Mammary epithelial cell (primary cell): ENCODE measurements around the gene NIPSNAP2.

Source experiments
- EZH2 ChIP-seq: IDR thresholded peaks from 2 replicates; pipeline ENCODE4 v1.6.1; 2012; ENCODE audit warnings: low read length, inconsistent platforms, borderline replicate concordance
- TF ChIP-seq, protein P1 (sequence below), 2 donors: IDR thresholded peaks in 1 of 2; conservative IDR thresholded peaks in 1 of 2; 2 replicates each; pipeline ENCODE4 v1.5.1; 2011 to 2012; ENCODE audit warnings: inconsistent platforms in 2 of 2, low read length in 2 of 2, mild to moderate bottlenecking in 2 of 2, control low read depth in 1 of 2, low read depth in 1 of 2; ENCODE audit not compliant: insufficient read depth in 1 of 2; ENCODE audit errors: extremely low read depth in 1 of 2

DNA sequence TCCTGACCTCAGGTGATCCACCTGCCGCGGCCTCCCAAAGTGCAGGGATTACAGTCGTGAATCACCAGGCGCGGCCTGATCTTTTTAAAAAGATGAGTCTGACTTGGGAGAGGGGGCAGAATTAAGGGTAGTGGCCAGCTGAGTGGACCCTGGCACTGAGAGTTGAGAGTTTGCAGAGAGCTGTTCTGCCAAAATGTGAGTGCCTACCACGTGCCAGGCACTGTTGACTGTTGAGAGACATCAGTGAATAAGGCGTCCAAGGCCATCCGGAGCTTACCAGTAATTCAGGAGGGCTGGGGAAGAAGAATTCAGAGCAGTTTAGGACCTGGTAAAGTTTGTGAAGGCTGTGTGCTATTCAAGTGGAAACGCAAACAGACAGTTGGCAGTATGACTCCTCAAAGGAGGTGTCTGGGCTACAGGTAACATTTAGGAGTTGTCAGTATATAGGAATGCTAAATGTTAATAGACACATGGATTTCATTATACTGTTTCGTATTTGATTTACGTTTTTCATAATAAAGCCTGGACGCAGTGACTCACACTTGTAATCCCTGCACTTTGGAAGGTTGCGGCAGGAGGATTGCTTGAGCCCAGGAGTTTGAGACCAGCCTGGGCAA lies 1.5 kb downstream of the NIPSNAP2 start:
- TF ChIP-seq, protein P1, sequence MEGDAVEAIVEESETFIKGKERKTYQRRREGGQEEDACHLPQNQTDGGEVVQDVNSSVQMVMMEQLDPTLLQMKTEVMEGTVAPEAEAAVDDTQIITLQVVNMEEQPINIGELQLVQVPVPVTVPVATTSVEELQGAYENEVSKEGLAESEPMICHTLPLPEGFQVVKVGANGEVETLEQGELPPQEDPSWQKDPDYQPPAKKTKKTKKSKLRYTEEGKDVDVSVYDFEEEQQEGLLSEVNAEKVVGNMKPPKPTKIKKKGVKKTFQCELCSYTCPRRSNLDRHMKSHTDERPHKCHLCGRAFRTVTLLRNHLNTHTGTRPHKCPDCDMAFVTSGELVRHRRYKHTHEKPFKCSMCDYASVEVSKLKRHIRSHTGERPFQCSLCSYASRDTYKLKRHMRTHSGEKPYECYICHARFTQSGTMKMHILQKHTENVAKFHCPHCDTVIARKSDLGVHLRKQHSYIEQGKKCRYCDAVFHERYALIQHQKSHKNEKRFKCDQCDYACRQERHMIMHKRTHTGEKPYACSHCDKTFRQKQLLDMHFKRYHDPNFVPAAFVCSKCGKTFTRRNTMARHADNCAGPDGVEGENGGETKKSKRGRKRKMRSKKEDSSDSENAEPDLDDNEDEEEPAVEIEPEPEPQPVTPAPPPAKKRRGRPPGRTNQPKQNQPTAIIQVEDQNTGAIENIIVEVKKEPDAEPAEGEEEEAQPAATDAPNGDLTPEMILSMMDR (conservative IDR thresholded peaks at IDR 0.05 in 1 of 2, IDR thresholded peaks at IDR 0.05 in 1 of 2; ENCODE audit: extremely low read depth in 1 of 2, insufficient read depth in 1 of 2, low read depth in 1 of 2, low read length in 2 of 2) = no peak
- no peak for TF ChIP-seq EZH2
